NCI-H748 (cell line): Measurements from ENCODE around the gene LETM1.

ENCODE experiments used
- DNase-seq: peaks from one replicate; lab custom pipeline; 2025; ENCODE audit not compliant: unreplicated experiment; lab: John Stamatoyannopoulos, UW

LETM1 gene

DNA sequence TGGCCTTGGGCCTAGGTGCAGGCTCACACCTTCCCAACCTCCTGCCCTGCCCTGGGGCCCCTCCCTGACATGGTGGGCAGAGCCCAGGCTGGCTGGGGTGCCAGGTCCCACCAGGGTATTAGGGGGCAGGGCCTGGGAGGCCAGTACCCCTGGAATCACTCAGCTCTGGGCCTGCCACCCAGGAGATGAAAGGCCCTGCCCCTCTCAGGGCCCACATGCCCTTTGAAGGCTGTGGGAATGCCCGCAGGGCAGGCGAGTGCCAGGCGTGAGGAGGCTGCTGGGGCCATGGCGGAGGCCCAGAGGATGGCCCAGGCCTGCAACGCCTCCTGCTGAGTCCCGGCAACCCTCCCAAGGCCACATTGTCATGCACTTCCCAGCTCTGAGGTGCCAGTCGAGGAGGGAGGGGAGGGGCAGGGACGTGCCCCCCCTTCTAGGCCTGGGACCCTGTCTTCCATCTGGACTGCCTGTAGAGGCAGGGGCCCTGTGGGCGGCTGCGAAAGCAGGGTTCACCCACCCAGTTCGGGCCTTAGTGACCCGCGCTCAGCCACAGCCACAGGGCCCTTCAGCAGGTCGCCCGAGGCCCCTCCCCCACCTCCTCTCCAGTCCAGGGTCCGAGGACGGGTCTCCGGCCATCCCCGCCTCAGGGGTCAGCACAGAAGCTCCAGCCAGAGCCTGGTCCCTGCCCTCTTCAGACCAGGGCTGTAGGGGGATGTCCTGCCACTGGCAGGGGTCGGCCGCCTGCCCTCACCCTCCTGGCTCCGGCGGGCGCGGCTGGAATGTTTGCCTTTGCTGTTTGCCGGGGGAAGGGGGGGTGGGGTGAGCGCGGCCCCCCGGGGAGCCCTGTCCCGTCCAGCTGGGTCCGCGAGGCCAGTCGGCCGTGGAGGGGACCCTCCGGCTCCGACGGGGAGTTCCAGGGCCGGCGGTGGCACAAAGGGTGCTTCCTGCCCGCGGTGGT, 89.6 kb downstream of the LETM1 start:
- no peak for DNase-seq

DNA sequence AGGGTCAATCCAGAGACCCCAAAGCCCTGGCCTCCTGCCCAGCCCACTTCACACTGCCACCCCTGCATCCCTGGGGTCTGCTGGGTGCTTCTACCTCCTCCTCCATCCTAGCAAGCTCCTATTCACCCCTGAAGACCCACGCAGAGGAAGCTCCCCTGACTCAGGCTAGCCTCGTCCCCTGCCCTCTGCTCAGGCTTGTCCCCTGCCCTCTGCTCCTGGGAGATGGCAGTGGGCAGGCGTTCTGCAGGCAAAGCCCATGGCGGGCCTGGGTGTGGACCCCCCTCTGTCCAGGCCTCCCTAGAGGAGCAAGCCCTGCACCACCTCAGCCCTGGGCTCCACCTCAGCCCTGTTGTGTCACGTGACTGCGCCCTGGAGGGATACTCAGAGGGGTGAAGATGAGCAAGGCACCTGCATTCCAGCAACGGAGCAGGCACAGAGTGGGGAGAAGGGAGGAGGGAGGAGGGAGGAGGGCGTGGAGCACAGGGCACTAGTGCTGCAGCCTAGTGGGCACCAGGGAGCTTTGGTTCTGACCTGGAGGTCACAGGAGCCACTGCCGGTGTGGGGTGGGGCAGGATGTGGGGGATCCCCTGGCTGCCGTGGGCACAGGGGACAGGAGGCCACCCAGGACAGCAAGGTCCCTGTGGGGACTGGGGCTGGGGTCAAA, 90.4 kb downstream of the LETM1 start:
- no peak for DNase-seq

DNA sequence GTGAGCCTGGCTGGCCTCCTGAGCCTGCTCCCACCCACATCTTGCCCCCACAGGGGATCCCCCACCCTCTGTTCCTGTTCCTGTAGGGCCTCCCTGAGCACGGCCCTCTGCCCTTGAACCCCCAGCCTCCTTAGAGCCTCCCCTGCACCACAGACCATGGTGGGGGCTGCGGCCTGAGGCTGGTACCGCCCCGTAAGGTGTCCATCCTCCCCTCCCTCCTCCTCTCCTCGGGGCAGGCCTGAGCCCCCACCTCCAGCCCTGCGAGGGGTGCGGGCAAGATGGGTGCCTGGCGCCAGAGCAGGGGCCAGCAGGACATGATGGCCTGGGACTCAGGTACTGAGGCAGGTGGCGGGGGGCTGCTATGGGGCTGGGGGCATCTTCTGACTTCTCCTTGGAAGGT, 91.3 kb downstream of the LETM1 start:
- no peak for DNase-seq

DNA sequence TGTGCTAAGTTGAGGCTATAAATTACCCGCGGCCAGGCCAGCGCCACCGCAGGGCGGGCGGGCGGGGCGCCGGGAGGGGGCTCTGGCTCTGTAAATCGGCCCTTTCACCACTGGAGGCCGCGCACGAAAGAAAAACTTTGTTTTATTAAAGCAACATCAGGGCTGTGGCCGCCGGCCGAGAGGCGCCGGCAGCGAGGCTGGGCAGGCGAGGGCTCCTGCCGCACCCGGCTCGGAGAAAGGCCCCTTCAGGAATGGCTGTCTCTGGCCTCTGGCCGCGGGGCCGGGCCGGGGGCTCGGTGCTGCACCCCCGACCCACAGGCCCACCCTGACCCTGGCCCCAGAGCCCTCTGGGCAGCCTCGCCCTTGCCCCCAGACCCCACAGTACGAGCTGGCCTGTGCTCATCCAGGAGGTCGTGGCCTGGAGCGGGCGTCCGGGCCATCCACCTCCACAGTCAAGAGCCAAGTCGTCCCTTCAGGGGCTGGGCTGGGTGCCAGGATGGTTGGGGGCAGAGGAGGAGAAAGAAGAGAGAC, 92.3 kb downstream of the LETM1 start:
- DNase-seq: no peak

DNA sequence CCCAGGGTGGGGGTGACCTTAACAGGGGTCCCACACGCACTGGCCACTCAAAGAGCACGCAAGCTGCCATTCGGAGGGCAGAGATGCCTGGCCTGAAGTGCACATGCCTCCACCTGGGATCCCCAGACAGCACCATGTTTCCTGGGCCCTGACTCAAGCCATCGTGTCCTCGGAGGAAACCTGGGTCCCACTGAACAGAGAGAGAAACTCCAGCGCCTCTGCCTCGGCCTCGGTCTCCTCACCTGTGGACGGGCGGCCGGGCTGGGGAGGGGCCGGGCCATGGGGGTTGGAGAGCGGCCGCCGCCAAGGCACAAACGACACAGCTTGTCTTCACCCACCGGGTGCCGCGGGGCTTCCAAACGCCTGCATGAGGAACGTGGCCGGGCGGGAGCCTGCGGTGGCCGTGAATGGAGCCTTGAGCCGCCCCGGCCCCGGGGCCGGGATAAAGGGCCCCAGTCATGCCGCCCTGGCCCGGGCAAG, 92.8 kb downstream of the LETM1 start:
- no peak for DNase-seq

DNA sequence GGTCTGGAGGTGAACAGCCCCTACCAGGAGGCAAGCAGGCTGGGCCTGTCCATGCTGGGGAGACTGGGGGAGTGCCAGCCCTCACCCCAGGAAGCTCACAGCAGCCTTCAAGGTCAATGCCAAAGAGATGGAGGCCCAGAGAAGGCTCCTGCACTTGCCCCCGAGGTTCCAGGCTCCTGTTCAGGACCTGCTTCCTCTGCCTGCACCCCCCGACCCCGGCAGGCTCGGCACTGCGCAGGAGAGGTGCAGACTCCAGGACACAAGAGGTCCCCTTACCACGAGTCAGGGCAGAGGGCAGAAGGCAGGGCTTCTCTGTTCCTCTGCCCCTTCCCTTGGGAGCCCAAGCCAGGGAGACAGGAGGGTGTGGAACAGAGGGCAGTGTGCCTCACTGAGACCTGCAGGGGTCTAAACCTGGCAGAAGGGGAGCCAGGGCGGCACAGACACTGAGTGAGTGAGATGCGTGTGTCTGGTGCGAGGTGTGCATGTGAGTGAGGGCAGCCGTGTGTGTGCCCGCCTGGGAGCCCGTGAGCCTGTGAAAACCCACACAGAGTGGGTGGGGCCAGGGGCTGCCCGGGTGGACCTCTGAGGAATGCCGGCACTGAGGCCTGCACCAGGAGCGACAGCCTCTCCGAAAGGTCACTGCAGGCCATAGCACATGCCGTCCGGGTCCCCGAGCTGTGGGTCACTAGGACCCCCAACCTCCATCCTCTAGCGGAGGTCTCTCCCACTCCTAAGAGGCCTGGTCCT, 93.5 kb downstream of the LETM1 start:
- DNase-seq: no peak
